ENCODE results near the gene PALB2. TPM values are rescaled to one million over a fixed set of nuclear protein-coding genes. Genes with fewer than 3 reads are reported as not detected.

Gene PALB2
- total and polyA plus RNA-seq, 9 of the 15 experiments (the other 6 are each of a cell fraction or from before 2014, with no cell fraction given) = 7.0 to 25.8 (median 15.2) TPM

- TF ChIP-seq HMBOX1 (IDR thresholded peaks at IDR 0.05) (no peak), ZNF24 (IDR thresholded peaks at IDR 0.05) (peak; percentile 69), CHD1 (IDR thresholded peaks at IDR 0.05; ENCODE audit: low read length) (no peak), ZZZ3 (IDR thresholded peaks at IDR 0.05) (no peak), ZKSCAN1 (IDR thresholded peaks at IDR 0.05; ENCODE audit: low read depth, low read length) (peak; percentile 74; the same call in 1 of the 2 replicates), GTF2E2 (tag; IDR thresholded peaks at IDR 0.05) (no peak; the same call in 1 of the 2 replicates), PYGO2 (tag; IDR thresholded peaks at IDR 0.05) (no peak), GATA2 (CRISPR knock-in tag; IDR thresholded peaks at IDR 0.05) (no peak), USF1 (CRISPR knock-in tag; IDR thresholded peaks at IDR 0.05) (peak; percentile 13; the same call in 1 of the 2 replicates), MBD1 (CRISPR knock-in tag; IDR thresholded peaks at IDR 0.05) (no peak), CHD2 (IDR thresholded peaks at IDR 0.05; ENCODE audit: low read depth, low read length) (no peak), ZNF695 (CRISPR knock-in tag; IDR thresholded peaks at IDR 0.05) (no peak), POLR2H (tag; IDR thresholded peaks at IDR 0.05; ENCODE audit: low read depth) (peak; percentile 21; the same call in 1 of the 2 replicates), SIN3A (IDR thresholded peaks at IDR 0.05; ENCODE audit: borderline replicate concordance in 2 of 2, control insufficient read depth in 1 of 2, low read depth in 2 of 2, low read length in 2 of 2) (peak in 1 of 2 experiments; percentile 72; a peak in 1 of 4 replicates), MYNN (IDR thresholded peaks at IDR 0.05) (peak; percentile 42; the same call in 1 of the 2 replicates), MYNN (CRISPR knock-in tag; IDR thresholded peaks at IDR 0.05) (no peak), STAT5B (CRISPR knock-in tag; IDR thresholded peaks at IDR 0.05) (no peak), TAF9B (IDR thresholded peaks at IDR 0.05; ENCODE audit: partially characterized antibody) (peak; percentile 46), ZSCAN32 (CRISPR knock-in tag; IDR thresholded peaks at IDR 0.05) (no peak), FIP1L1 (IDR thresholded peaks at IDR 0.05; ENCODE audit: low read depth, low read length, poor library complexity, severe bottlenecking) (peak; percentile 87), RBM15 (IDR thresholded peaks at IDR 0.05; ENCODE audit: insufficient read depth, low read length) (no peak), FOXO4 (CRISPR knock-in tag; IDR thresholded peaks at IDR 0.05) (no peak)
Measured at GRCh38 chr16:23595951-23596720, 45.0 kb downstream of the PALB2 start, which contains the start of gene NDUFAB1 (continued).

Data from K562 (cell line).